A549 (cell line): Measurements from ENCODE around the gene RAB11FIP5.

ENCODE experiments used
- CEBPB ChIP-seq, 2 experiments: fragments of >200 bp in 1 of 2; sonication (Bioruptor Twin) in 1 of 2; formaldehyde crosslinking in 1 of 2; IDR thresholded peaks; 2 replicates each; pipeline ENCODE4 v1.6.1; 2012 to 2016
- CHD4 ChIP-seq: fragments of 200-600 bp; sonication (generic); IDR thresholded peaks from 2 replicates; pipeline ENCODE4 v1.6.1; 2016; ENCODE audit warnings: antibody characterized with exemption, mild to moderate bottlenecking, borderline replicate concordance
- EP300 ChIP-seq, 2 experiments: fragments of >200 bp; sonication (Bioruptor Twin); formaldehyde crosslinking; IDR thresholded peaks; 2 replicates in 1 of 2; 3 replicates in 1 of 2; pipeline ENCODE4 v1.6.1; 2016 to 2017
- MYC ChIP-seq: IDR thresholded peaks from 2 replicates; pipeline ENCODE4 v1.6.1; 2012; ENCODE audit warnings: mild to moderate bottlenecking, inconsistent platforms, low read length, improper control_type of control experiment, borderline replicate concordance
- NPAS2 ChIP-seq: fragments of 250-450 bp; sonication (Bioruptor Pico); IDR thresholded peaks from 2 replicates; pipeline ENCODE4 v1.8.0; 2022; ENCODE audit warnings: mild to moderate bottlenecking, moderate library complexity, borderline replicate concordance
- POLR2A ChIP-seq: IDR thresholded peaks from 2 replicates; pipeline ENCODE4 v1.6.1; 2012; ENCODE audit warnings: mild to moderate bottlenecking, low read length
- RAD21 ChIP-seq, 2 experiments: fragments of >200 bp in 1 of 2; sonication (Bioruptor Twin) in 1 of 2; formaldehyde crosslinking in 1 of 2; IDR thresholded peaks in 1 of 2; conservative IDR thresholded peaks in 1 of 2; 2 replicates in 1 of 2; 3 replicates in 1 of 2; pipeline ENCODE4 v1.6.1; 2012 to 2018; ENCODE audit warnings: inconsistent platforms in 1 of 2
- RCOR1 ChIP-seq: fragments of 150-350 bp; IDR thresholded peaks from 2 replicates; pipeline ENCODE4 v1.6.1; 2014; ENCODE audit warnings: antibody characterized with exemption, low read length, low read depth
- TP53 ChIP-seq: fragments of 250-450 bp; sonication (Bioruptor Pico); IDR thresholded peaks from 2 replicates; pipeline ENCODE4 v1.5.0; 2021; ENCODE audit warnings: mild to moderate bottlenecking, moderate library complexity
- TF ChIP-seq, protein P1 (sequence below): IDR thresholded peaks from 2 replicates; pipeline ENCODE4 v1.6.1; 2012
- TF ChIP-seq, protein P2 (sequence below): fragments of >200 bp; sonication (Bioruptor Twin); formaldehyde crosslinking; IDR thresholded peaks from 3 replicates; pipeline ENCODE4 v1.5.1; 2016
- TF ChIP-seq, protein P3 (sequence below): fragments of 200-600 bp; sonication (generic); IDR thresholded peaks from 2 replicates; pipeline ENCODE4 v1.6.1; 2016; ENCODE audit warnings: antibody characterized with exemption, mild to moderate bottlenecking, moderate library complexity
- TF ChIP-seq, protein P4 (sequence below): fragments of 450-650 bp; IDR thresholded peaks from 2 replicates; pipeline ENCODE4 v1.6.1; 2014; ENCODE audit warnings: antibody characterized with exemption

DNA sequence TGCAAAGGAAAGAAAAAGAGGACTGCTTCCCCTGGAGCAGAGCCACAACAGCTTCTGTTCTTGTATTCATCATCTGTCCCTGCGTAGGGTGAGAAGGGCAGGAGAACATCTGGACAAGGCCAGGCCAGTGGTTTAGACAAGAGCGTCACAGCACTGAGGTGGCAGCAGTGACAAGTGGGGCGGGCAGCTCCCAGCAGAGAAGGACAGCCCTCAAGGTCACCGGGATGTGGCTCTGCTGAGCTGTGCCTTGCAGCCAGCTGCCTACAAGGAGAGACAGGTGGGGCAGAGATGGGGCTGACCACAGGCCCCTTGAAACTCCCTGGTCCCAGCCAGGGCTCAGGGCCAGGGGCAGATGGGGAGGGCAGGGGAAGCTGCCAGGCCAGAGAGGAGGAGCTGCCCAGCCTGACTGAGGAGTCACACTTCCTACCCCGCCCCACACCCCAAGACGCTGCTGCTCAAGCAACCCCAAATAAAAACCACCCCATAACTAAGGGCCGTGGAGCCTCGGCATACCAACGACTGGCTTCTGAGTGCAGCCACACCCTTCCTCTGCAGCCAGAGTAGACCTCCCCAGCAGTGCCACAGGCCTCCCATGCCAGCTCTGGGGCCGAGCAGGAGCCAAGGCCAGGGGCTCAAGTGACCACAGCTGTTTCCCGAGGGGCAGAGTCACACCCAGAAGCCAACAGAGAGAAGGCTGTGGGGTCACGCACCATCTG lies 5.4 kb downstream of the RAB11FIP5 start:
- TF ChIP-seq CHD4 (no peak), TP53 (CRISPR knock-in tag) (no peak), CEBPB (IDR thresholded peaks at IDR 0.05) (no peak), MYC (no peak), POLR2A (no peak), EP300 (IDR thresholded peaks at IDR 0.05) (no peak), RAD21 (conservative IDR thresholded peaks at IDR 0.05 in 1 of 2, IDR thresholded peaks at IDR 0.05 in 1 of 2) (no peak), NPAS2 (no peak), RCOR1 (no peak)
- TF ChIP-seq, protein P1, sequence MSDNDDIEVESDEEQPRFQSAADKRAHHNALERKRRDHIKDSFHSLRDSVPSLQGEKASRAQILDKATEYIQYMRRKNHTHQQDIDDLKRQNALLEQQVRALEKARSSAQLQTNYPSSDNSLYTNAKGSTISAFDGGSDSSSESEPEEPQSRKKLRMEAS = no peak
- TF ChIP-seq, protein P2, sequence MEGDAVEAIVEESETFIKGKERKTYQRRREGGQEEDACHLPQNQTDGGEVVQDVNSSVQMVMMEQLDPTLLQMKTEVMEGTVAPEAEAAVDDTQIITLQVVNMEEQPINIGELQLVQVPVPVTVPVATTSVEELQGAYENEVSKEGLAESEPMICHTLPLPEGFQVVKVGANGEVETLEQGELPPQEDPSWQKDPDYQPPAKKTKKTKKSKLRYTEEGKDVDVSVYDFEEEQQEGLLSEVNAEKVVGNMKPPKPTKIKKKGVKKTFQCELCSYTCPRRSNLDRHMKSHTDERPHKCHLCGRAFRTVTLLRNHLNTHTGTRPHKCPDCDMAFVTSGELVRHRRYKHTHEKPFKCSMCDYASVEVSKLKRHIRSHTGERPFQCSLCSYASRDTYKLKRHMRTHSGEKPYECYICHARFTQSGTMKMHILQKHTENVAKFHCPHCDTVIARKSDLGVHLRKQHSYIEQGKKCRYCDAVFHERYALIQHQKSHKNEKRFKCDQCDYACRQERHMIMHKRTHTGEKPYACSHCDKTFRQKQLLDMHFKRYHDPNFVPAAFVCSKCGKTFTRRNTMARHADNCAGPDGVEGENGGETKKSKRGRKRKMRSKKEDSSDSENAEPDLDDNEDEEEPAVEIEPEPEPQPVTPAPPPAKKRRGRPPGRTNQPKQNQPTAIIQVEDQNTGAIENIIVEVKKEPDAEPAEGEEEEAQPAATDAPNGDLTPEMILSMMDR = no peak
- TF ChIP-seq, protein P3, sequence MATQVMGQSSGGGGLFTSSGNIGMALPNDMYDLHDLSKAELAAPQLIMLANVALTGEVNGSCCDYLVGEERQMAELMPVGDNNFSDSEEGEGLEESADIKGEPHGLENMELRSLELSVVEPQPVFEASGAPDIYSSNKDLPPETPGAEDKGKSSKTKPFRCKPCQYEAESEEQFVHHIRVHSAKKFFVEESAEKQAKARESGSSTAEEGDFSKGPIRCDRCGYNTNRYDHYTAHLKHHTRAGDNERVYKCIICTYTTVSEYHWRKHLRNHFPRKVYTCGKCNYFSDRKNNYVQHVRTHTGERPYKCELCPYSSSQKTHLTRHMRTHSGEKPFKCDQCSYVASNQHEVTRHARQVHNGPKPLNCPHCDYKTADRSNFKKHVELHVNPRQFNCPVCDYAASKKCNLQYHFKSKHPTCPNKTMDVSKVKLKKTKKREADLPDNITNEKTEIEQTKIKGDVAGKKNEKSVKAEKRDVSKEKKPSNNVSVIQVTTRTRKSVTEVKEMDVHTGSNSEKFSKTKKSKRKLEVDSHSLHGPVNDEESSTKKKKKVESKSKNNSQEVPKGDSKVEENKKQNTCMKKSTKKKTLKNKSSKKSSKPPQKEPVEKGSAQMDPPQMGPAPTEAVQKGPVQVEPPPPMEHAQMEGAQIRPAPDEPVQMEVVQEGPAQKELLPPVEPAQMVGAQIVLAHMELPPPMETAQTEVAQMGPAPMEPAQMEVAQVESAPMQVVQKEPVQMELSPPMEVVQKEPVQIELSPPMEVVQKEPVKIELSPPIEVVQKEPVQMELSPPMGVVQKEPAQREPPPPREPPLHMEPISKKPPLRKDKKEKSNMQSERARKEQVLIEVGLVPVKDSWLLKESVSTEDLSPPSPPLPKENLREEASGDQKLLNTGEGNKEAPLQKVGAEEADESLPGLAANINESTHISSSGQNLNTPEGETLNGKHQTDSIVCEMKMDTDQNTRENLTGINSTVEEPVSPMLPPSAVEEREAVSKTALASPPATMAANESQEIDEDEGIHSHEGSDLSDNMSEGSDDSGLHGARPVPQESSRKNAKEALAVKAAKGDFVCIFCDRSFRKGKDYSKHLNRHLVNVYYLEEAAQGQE = no peak
- TF ChIP-seq, protein P4, sequence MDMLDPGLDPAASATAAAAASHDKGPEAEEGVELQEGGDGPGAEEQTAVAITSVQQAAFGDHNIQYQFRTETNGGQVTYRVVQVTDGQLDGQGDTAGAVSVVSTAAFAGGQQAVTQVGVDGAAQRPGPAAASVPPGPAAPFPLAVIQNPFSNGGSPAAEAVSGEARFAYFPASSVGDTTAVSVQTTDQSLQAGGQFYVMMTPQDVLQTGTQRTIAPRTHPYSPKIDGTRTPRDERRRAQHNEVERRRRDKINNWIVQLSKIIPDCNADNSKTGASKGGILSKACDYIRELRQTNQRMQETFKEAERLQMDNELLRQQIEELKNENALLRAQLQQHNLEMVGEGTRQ = no peak
